HepG2 (cell line): ENCODE data around the gene OR1F1. TPM values are rescaled to one million over a fixed set of nuclear protein-coding genes. Genes with fewer than 3 reads are reported as not detected.
A peak's percentile ranks its signal among the peaks of the same experiment; 100 is the strongest.

Experiments
- AHR ChIP-seq: IDR thresholded peaks from 2 replicates; pipeline ENCODE4 v1.6.1; 2018; ENCODE audit warnings: missing genetic modification reagents, missing compliant biosample characterization
- BCL6 ChIP-seq: IDR thresholded peaks from 2 replicates; pipeline ENCODE4 v1.6.1; 2016; ENCODE audit warnings: missing genetic modification reagents, missing compliant biosample characterization
- BHLHE40 ChIP-seq: IDR thresholded peaks from 2 replicates; pipeline ENCODE4 v1.6.1; 2011; ENCODE audit warnings: low read length, improper control_type of control experiment
- CCAR2 ChIP-seq: fragments of 200-400 bp; formaldehyde crosslinking; optimal IDR thresholded peaks from 2 replicates; pipeline ENCODE3; 2018; ENCODE audit warnings: low read depth, mild to moderate bottlenecking, low read length, moderate library complexity
- GATAD1 ChIP-seq: IDR thresholded peaks from 2 replicates; pipeline ENCODE4 v1.6.1; 2016; ENCODE audit warnings: missing genetic modification reagents, missing compliant biosample characterization
- HMGA1 ChIP-seq: sonication (generic); formaldehyde crosslinking; conservative IDR thresholded peaks from 2 replicates; pipeline ENCODE4 v1.4.0; 2020; ENCODE audit warnings: missing genetic modification reagents
- HNRNPH1 ChIP-seq: fragments of 200-400 bp; formaldehyde crosslinking; optimal IDR thresholded peaks from 2 replicates; pipeline ENCODE3; 2017; ENCODE audit warnings: mild to moderate bottlenecking, low read depth, low read length
- IKZF1 ChIP-seq: fragments of 450-650 bp; IDR thresholded peaks from 2 replicates; pipeline ENCODE4 v1.7.1; 2016
- MAZ ChIP-seq, 2 experiments: sonication (generic) in 1 of 2; formaldehyde crosslinking in 1 of 2; IDR thresholded peaks; 2 replicates each; pipeline versions ENCODE4 v1.5.0 to v1.6.1; 2012 to 2020; ENCODE audit warnings: low read depth in 2 of 2, mild to moderate bottlenecking in 2 of 2, borderline replicate concordance in 1 of 2, improper control_type of control experiment in 1 of 2, low read length in 1 of 2, missing genetic modification reagents in 1 of 2, moderate library complexity in 1 of 2
- SCMH1 ChIP-seq: sonication (generic); formaldehyde crosslinking; IDR thresholded peaks from 2 replicates; pipeline ENCODE4 v1.9.0; 2021; ENCODE audit warnings: missing genetic modification reagents, mild to moderate bottlenecking, borderline replicate concordance
- SNAPC2 ChIP-seq: sonication (generic); formaldehyde crosslinking; IDR thresholded peaks from 2 replicates; pipeline ENCODE4 v1.8.1; 2022; ENCODE audit warnings: mild to moderate bottlenecking, missing genetic modification reagents
- TCF7L2 ChIP-seq: IDR thresholded peaks from 2 replicates; pipeline ENCODE4 v1.6.1; 2011; ENCODE audit warnings: mild to moderate bottlenecking, low read depth, low read length, moderate library complexity
- TFDP1 ChIP-seq: IDR thresholded peaks from 2 replicates; pipeline ENCODE4 v1.6.1; 2016; ENCODE audit warnings: missing compliant biosample characterization, missing genetic modification reagents, borderline replicate concordance
- ZC3H13 ChIP-seq: sonication (generic); formaldehyde crosslinking; IDR thresholded peaks from 2 replicates; pipeline ENCODE4 v1.8.1; 2023; ENCODE audit warnings: mild to moderate bottlenecking, missing genetic modification reagents, moderate library complexity
- ZFP36L2 ChIP-seq: sonication (generic); formaldehyde crosslinking; IDR thresholded peaks from 2 replicates; pipeline ENCODE4 v1.4.0; 2020; ENCODE audit warnings: missing genetic modification reagents
- ZFYVE20 ChIP-seq: sonication (generic); formaldehyde crosslinking; IDR thresholded peaks from 2 replicates; pipeline ENCODE4 v1.8.0; 2023; ENCODE audit warnings: low read depth, mild to moderate bottlenecking, moderate library complexity, missing genetic modification reagents, borderline replicate concordance
- ZNF503 ChIP-seq: sonication (generic); formaldehyde crosslinking; IDR thresholded peaks from 2 replicates; pipeline ENCODE4 v1.4.0; 2020; ENCODE audit warnings: missing genetic modification reagents
- ZNF674 ChIP-seq: sonication (generic); formaldehyde crosslinking; IDR thresholded peaks from 2 replicates; pipeline ENCODE4 v1.5.0; 2020; ENCODE audit warnings: low read depth, mild to moderate bottlenecking, missing genetic modification reagents
- polyA plus RNA-seq, 8 experiments: library from polyadenylated mRNA; depleted of rRNA in 3 of 8; stranded (reverse) in 7 of 8; unstranded in 1 of 8; fragments of >200 nt; fragmentation: Illumina TruSeq in 4 of 8; extraction: Trizol in 4 of 8; gene quantifications; 2 replicates each; pipeline versions ENCODE4 v1.2.1 to v1.2.3, GENCODE V29; 2011 to 2016; ENCODE audit warnings: low read depth in 4 of 8, missing spikeins in 1 of 8, mixed read lengths in 1 of 8; ENCODE audit not compliant: insufficient read depth in 1 of 8
- total RNA-seq, 5 experiments: library from RNA; depleted of rRNA; stranded (reverse); fragments of >200 nt; fragmentation: Illumina TruSeq; extraction: Trizol; gene quantifications; 2 replicates each; pipeline ENCODE4 v1.2.3, GENCODE V29; 2016; ENCODE audit warnings: low read depth in 1 of 5
- TF ChIP-seq, protein P1 (sequence below): sonication (generic); formaldehyde crosslinking; IDR thresholded peaks from 2 replicates; pipeline ENCODE4 v1.4.0; 2020; ENCODE audit warnings: missing genetic modification reagents
- TF ChIP-seq, protein P2 (sequence below): sonication (generic); formaldehyde crosslinking; IDR thresholded peaks from 2 replicates; pipeline ENCODE4 v1.5.0; 2020; ENCODE audit warnings: mild to moderate bottlenecking, missing genetic modification reagents

The OR1F1 gene
- total and polyA plus RNA-seq, 2 of the 13 experiments (the other 11 are each of a cell fraction or from before 2014, with no cell fraction given) = 0.90 TPM; not detected in 1

- TF ChIP-seq, protein P1, sequence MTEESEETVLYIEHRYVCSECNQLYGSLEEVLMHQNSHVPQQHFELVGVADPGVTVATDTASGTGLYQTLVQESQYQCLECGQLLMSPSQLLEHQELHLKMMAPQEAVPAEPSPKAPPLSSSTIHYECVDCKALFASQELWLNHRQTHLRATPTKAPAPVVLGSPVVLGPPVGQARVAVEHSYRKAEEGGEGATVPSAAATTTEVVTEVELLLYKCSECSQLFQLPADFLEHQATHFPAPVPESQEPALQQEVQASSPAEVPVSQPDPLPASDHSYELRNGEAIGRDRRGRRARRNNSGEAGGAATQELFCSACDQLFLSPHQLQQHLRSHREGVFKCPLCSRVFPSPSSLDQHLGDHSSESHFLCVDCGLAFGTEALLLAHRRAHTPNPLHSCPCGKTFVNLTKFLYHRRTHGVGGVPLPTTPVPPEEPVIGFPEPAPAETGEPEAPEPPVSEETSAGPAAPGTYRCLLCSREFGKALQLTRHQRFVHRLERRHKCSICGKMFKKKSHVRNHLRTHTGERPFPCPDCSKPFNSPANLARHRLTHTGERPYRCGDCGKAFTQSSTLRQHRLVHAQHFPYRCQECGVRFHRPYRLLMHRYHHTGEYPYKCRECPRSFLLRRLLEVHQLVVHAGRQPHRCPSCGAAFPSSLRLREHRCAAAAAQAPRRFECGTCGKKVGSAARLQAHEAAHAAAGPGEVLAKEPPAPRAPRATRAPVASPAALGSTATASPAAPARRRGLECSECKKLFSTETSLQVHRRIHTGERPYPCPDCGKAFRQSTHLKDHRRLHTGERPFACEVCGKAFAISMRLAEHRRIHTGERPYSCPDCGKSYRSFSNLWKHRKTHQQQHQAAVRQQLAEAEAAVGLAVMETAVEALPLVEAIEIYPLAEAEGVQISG (CRISPR knock-in tag) = peak; percentile 63
- TF ChIP-seq TCF7L2 = no peak
- no peak for TF ChIP-seq HMGA1 (CRISPR knock-in tag)
- no peak for TF ChIP-seq TFDP1 (CRISPR knock-in tag)
- no peak for TF ChIP-seq SNAPC2 (CRISPR knock-in tag)
- TF ChIP-seq, protein P2, sequence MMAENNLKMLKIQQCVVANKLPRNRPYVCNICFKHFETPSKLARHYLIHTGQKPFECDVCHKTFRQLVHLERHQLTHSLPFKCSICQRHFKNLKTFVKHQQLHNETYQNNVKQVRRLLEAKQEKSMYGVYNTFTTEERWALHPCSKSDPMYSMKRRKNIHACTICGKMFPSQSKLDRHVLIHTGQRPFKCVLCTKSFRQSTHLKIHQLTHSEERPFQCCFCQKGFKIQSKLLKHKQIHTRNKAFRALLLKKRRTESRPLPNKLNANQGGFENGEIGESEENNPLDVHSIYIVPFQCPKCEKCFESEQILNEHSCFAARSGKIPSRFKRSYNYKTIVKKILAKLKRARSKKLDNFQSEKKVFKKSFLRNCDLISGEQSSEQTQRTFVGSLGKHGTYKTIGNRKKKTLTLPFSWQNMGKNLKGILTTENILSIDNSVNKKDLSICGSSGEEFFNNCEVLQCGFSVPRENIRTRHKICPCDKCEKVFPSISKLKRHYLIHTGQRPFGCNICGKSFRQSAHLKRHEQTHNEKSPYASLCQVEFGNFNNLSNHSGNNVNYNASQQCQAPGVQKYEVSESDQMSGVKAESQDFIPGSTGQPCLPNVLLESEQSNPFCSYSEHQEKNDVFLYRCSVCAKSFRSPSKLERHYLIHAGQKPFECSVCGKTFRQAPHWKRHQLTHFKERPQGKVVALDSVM (CRISPR knock-in tag) = no peak
- no peak; the same call in 1 of the 2 replicates for TF ChIP-seq GATAD1
- TF ChIP-seq BHLHE40 = no peak
- TF ChIP-seq ZNF503 (CRISPR knock-in tag) = no peak
- no peak for TF ChIP-seq ZFP36L2 (CRISPR knock-in tag)
- no peak for TF ChIP-seq CCAR2
- peak; percentile 84 for TF ChIP-seq MAZ (IDR thresholded peaks at IDR 0.05; ENCODE audit: borderline replicate concordance, low read depth, low read length)
- TF ChIP-seq MAZ (CRISPR knock-in tag; IDR thresholded peaks at IDR 0.05; ENCODE audit: low read depth) = peak; percentile 68
- TF ChIP-seq BCL6 (CRISPR knock-in tag) = no peak
- TF ChIP-seq AHR (CRISPR knock-in tag) = no peak; the same call in 1 of the 2 replicates
- no peak for TF ChIP-seq HNRNPH1
- no peak for TF ChIP-seq ZFYVE20 (CRISPR knock-in tag)
- no peak for TF ChIP-seq ZC3H13 (CRISPR knock-in tag)
- TF ChIP-seq IKZF1 = no peak
- TF ChIP-seq SCMH1 = no peak
- TF ChIP-seq ZNF674 (CRISPR knock-in tag) = no peak
These were observed 29.3 kb upstream of the OR1F1 start (continued) for GRCh38 chr16:3158510-3159314.
